ENCODE results near the gene REEP3. TPM values are rescaled to one million over a fixed set of nuclear protein-coding genes. Genes with fewer than 3 reads are reported as not detected.
A peak's percentile ranks its signal among the peaks of the same experiment; 100 is the strongest.

Gene REEP3
- total and polyA plus RNA-seq, 8 donors = 7.3 to 90.4 (median 30.3) TPM

DNA sequence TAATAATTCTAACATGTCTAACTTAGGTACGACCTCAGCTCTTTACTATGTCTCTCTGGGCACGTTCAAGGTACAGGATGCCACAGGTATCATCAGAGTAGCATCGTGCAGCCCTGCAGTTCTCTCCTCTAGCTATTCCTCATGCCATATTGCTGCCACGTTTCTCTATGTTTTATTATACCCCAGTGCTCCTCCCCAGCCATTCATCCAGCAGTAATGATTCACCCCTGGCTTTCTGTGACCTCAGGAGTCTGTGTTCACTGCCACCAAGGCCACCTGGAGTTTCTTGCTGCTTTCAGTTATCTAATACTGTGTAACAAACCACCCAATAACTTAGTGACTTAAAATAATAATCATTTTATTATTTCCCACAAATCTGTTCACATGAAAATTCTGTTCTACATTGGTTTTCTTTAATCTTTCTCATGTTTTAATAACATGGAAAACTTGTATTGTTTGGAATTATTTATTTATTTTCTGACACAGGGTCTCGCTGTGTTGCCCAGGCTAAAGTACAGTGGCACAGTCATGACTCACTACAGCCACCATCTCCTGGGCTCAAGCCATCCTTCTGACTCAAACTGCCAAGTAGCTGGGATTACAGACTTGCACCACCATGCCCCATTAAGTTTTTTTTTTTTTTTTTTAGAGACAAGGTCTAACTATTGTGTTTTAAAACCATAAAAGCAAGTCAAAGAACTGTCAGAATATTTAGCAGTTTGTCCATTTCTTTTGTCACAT lies 21.8 kb downstream of the REEP3 start:
- Histone ChIP-seq H3K4me3 (no peak overlapping the region), H3K27me3 (no peaks in the 10 kb centered on the region), H3K4me1 (peaks cover 0 to 24% (median 8%) of the 10 kb centered on the region in 4 donors), H3K36me3 (no peaks in the 10 kb centered on the region), H3K9me3 (no peaks in the 10 kb centered on the region), H3K27ac (no peak overlapping the region)
- WGBS, 5 donors = 75 to 92% (median 90%) methylated on average over 5 of the region's 5 CpGs
- intact Hi-C loops (cut with DNase I; ENCODE audit: low total_unique reads) = no loop called here
- TF ChIP-seq EP300 (IDR thresholded peaks at IDR 0.05) (no peak), POLR2A (IDR thresholded peaks at IDR 0.05) (no peak), POLR2AphosphoS5 (IDR thresholded peaks at IDR 0.05) (no peak)
- TF ChIP-seq, protein P1, sequence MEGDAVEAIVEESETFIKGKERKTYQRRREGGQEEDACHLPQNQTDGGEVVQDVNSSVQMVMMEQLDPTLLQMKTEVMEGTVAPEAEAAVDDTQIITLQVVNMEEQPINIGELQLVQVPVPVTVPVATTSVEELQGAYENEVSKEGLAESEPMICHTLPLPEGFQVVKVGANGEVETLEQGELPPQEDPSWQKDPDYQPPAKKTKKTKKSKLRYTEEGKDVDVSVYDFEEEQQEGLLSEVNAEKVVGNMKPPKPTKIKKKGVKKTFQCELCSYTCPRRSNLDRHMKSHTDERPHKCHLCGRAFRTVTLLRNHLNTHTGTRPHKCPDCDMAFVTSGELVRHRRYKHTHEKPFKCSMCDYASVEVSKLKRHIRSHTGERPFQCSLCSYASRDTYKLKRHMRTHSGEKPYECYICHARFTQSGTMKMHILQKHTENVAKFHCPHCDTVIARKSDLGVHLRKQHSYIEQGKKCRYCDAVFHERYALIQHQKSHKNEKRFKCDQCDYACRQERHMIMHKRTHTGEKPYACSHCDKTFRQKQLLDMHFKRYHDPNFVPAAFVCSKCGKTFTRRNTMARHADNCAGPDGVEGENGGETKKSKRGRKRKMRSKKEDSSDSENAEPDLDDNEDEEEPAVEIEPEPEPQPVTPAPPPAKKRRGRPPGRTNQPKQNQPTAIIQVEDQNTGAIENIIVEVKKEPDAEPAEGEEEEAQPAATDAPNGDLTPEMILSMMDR (IDR thresholded peaks at IDR 0.05) = no peak
- no peak for DNase-seq

DNA sequence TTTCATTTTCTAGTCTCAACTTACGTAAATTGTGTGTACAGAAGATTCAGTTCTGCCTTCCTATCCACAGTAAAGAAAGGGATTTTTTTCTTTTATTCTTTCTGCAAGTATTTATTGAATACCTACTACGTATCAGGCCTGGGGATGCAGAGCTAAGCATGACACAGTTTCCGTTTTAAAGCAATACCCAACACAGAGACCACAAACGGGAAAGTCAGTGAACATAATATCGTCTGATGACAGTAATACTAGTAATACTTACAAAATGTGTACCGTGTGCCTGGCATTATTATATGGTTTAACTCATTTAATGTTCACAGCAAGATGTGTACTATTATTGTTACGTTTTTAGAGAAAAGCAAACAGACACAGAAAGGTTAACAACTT lies 22.4 kb downstream of the REEP3 start:
- H3K27ac ChIP-seq = no peak overlapping the region
- H3K9me3 ChIP-seq = no peaks in the 10 kb centered on the region
- 81 to 91% (median 88%) methylated on average over 7 of the region's 7 CpGs for WGBS, 5 donors
- DNase-seq = no peak
- intact Hi-C loops (cut with DNase I; ENCODE audit: low total_unique reads) = no loop called here
- no peak overlapping the region for H3K4me3 ChIP-seq
- H3K4me1 ChIP-seq = peaks cover 0 to 27% (median 11%) of the 10 kb centered on the region in 4 donors
- no peaks in the 10 kb centered on the region for H3K27me3 ChIP-seq
- TF ChIP-seq, protein P1 (IDR thresholded peaks at IDR 0.05) = no peak
- TF ChIP-seq EP300 (IDR thresholded peaks at IDR 0.05) = no peak
- TF ChIP-seq POLR2A (IDR thresholded peaks at IDR 0.05) = no peak
- TF ChIP-seq POLR2AphosphoS5 (IDR thresholded peaks at IDR 0.05) = no peak
- no peaks in the 10 kb centered on the region for H3K36me3 ChIP-seq

GRCh38 chr10:63544418-63544817 lies 23.2 kb downstream of the REEP3 start:
- intact Hi-C loops (cut with DNase I; ENCODE audit: low total_unique reads) = no loop called here
- TF ChIP-seq POLR2A (IDR thresholded peaks at IDR 0.05) = no peak
- TF ChIP-seq, protein P1 (IDR thresholded peaks at IDR 0.05) = no peak
- no peak for TF ChIP-seq EP300 (IDR thresholded peaks at IDR 0.05)
- no peak for TF ChIP-seq POLR2AphosphoS5 (IDR thresholded peaks at IDR 0.05)
- Histone ChIP-seq H3K27me3 (no peaks in the 10 kb centered on the region), H3K36me3 (no peaks in the 10 kb centered on the region), H3K27ac (no peak overlapping the region), H3K4me1 (peaks cover 0 to 35% (median 12%) of the 10 kb centered on the region in 4 donors), H3K9me3 (no peaks in the 10 kb centered on the region), H3K4me3 (no peak overlapping the region)
- 32 to 49% (median 35%) methylated on average over 1 of the region's 1 CpG for WGBS, 5 donors
- DNase-seq = no peak

DNA sequence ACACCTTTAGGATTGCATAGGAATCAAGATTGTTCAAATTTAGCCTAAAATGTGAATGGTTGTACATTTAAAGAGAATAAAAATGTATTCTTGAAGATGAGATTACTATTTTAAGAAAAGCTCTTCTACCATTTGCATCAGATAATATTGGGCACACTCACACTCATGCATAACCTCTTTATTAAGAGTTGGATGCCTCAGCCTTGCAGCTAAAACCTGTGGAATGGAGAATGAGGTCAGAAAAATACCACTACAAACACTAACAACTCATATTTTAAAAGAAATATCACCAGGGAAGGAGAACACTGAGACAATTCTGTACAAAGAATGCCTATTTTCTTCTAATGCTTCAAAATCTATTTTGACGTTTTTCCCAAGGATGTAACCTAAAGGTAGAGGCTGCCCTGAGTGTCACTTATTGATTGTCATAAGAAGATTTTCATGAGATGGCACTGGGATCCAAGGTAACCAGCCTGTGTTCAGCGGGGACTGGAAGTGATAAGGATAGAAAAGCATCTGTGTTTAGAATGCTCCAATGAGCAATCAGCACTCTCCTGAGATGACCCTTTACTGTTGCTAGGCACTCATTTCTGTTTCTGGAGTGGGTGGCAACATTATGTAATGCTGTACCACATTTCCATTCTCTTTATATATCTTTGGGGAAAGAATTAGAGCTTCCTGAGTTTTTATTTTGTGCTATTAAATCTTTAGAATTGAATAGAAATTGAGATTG lies 26.6 kb downstream of the REEP3 start:
- WGBS, 5 donors = 82 to 94% (median 90%) methylated on average over 2 of the region's 2 CpGs
- Histone ChIP-seq H3K9me3 (no peaks in the 10 kb centered on the region), H3K4me1 (peaks cover 0 to 29% (median 13%) of the 10 kb centered on the region in 4 donors), H3K4me3 (no peak overlapping the region), H3K36me3 (no peaks in the 10 kb centered on the region), H3K27me3 (no peaks in the 10 kb centered on the region), H3K27ac (no peak overlapping the region)
- intact Hi-C loops (cut with DNase I; ENCODE audit: low total_unique reads) = no loop called here
- TF ChIP-seq EP300 (IDR thresholded peaks at IDR 0.05) (no peak), POLR2AphosphoS5 (IDR thresholded peaks at IDR 0.05) (no peak), POLR2A (IDR thresholded peaks at IDR 0.05) (no peak)
- TF ChIP-seq, protein P1 (IDR thresholded peaks at IDR 0.05) = no peak
- DNase-seq = peak in 1 of 2 donors; percentile 50
